ENCODE measurements around the gene SPAG8.

Gene SPAG8

GRCh38 chr9:35822926-35823325 is 10.9 kb upstream of the SPAG8 start:
- no peak for ATAC-seq
- no peak for TF ChIP-seq CSDC2 (CRISPR knock-in tag; IDR thresholded peaks at IDR 0.05)

- ATAC-seq: no peak
- TF ChIP-seq TOX (CRISPR knock-in tag; IDR thresholded peaks at IDR 0.05; ENCODE audit: borderline replicate concordance): no peak
- TF ChIP-seq ZNF565 (CRISPR knock-in tag; conservative IDR thresholded peaks at IDR 0.05; ENCODE audit: low read depth): no peak
Observed at GRCh38 chr9:35820076-35820475, 8.0 kb upstream of the SPAG8 start.

GRCh38 chr9:35818341-35818740 is 6.3 kb upstream of the SPAG8 start:
- TF ChIP-seq CSRNP3 (CRISPR knock-in tag; IDR thresholded peaks at IDR 0.05): no peak
- TF ChIP-seq ZFP3 (CRISPR knock-in tag; IDR thresholded peaks at IDR 0.05): no peak
- TF ChIP-seq BACH2 (CRISPR knock-in tag; IDR thresholded peaks at IDR 0.05; ENCODE audit: borderline replicate concordance): no peak
- no peak for TF ChIP-seq CSDC2 (CRISPR knock-in tag; IDR thresholded peaks at IDR 0.05)
- TF ChIP-seq ISL1 (CRISPR knock-in tag; IDR thresholded peaks at IDR 0.05): no peak
- no peak for TF ChIP-seq ZNF70 (CRISPR knock-in tag; IDR thresholded peaks at IDR 0.05)
- TF ChIP-seq TSHZ2 (CRISPR knock-in tag; IDR thresholded peaks at IDR 0.05): no peak
- no peak for TF ChIP-seq POU6F1 (CRISPR knock-in tag; IDR thresholded peaks at IDR 0.05; ENCODE audit: borderline replicate concordance, low read depth)
- TF ChIP-seq CREB5 (CRISPR knock-in tag; IDR thresholded peaks at IDR 0.05; ENCODE audit: low read depth): no peak
- TF ChIP-seq ESRRG (CRISPR knock-in tag; IDR thresholded peaks at IDR 0.05): no peak
- TF ChIP-seq ZNF8 (CRISPR knock-in tag; IDR thresholded peaks at IDR 0.05): no peak
- TF ChIP-seq ZFP30 (CRISPR knock-in tag; IDR thresholded peaks at IDR 0.05): no peak
- TF ChIP-seq SNAI2 (CRISPR knock-in tag; IDR thresholded peaks at IDR 0.05): no peak
- TF ChIP-seq ARNTL (CRISPR knock-in tag; IDR thresholded peaks at IDR 0.05; ENCODE audit: borderline replicate concordance, low read depth): no peak
- no peak for TF ChIP-seq TOX (CRISPR knock-in tag; IDR thresholded peaks at IDR 0.05; ENCODE audit: borderline replicate concordance)
- TF ChIP-seq PATZ1 (CRISPR knock-in tag; IDR thresholded peaks at IDR 0.05; ENCODE audit: borderline replicate concordance): no peak
- no peak for TF ChIP-seq ZNF565 (CRISPR knock-in tag; conservative IDR thresholded peaks at IDR 0.05; ENCODE audit: low read depth)
- no peak for TF ChIP-seq OSR1 (CRISPR knock-in tag; IDR thresholded peaks at IDR 0.05)
- TF ChIP-seq RARB (CRISPR knock-in tag; IDR thresholded peaks at IDR 0.05): no peak
- no peak for ATAC-seq

- TF ChIP-seq SNAI2 (CRISPR knock-in tag; IDR thresholded peaks at IDR 0.05) (no peak), PPARA (CRISPR knock-in tag; IDR thresholded peaks at IDR 0.05; ENCODE audit: borderline replicate concordance) (no peak), TSHZ2 (CRISPR knock-in tag; IDR thresholded peaks at IDR 0.05) (no peak), TCF4 (CRISPR knock-in tag; IDR thresholded peaks at IDR 0.05; ENCODE audit: borderline replicate concordance) (no peak), CREB5 (CRISPR knock-in tag; IDR thresholded peaks at IDR 0.05; ENCODE audit: low read depth) (no peak), CSDC2 (CRISPR knock-in tag; IDR thresholded peaks at IDR 0.05) (no peak), ZFP30 (CRISPR knock-in tag; IDR thresholded peaks at IDR 0.05) (no peak)
- no peak for ATAC-seq
Observed at GRCh38 chr9:35816708-35817107, 4.6 kb upstream of the SPAG8 start.
